Measurements from ENCODE around the gene UQCRC2. TPM values are rescaled to one million over a fixed set of nuclear protein-coding genes. Genes with fewer than 3 reads are reported as not detected.

UQCRC2 gene
- total and polyA plus RNA-seq, 7 donors, result 179 to 453 (median 220) TPM

GRCh38 chr16:21943571-21943970 is 9.6 kb upstream of the UQCRC2 start:
- Histone ChIP-seq H3K36me3 (no peaks in the 10 kb centered on the region), H3K4me3 (no peak overlapping the region), H3K4me1 (no peaks in the 10 kb centered on the region), H3K27ac (no peak overlapping the region), H3K9me3 (no peaks in the 10 kb centered on the region), H3K27me3 (no peaks in the 10 kb centered on the region)
- WGBS, 2 donors, result 93 to 97% methylated on average over 4 of the region's 4 CpGs
- no peak for DNase-seq
- intact Hi-C loops (cut with DNase I), result no loop called here
- TF ChIP-seq EP300 (IDR thresholded peaks at IDR 0.05) (no peak), CTCF (IDR thresholded peaks at IDR 0.05) (no peak), POLR2AphosphoS5 (IDR thresholded peaks at IDR 0.05) (no peak), POLR2A (IDR thresholded peaks at IDR 0.05) (no peak)

DNA sequence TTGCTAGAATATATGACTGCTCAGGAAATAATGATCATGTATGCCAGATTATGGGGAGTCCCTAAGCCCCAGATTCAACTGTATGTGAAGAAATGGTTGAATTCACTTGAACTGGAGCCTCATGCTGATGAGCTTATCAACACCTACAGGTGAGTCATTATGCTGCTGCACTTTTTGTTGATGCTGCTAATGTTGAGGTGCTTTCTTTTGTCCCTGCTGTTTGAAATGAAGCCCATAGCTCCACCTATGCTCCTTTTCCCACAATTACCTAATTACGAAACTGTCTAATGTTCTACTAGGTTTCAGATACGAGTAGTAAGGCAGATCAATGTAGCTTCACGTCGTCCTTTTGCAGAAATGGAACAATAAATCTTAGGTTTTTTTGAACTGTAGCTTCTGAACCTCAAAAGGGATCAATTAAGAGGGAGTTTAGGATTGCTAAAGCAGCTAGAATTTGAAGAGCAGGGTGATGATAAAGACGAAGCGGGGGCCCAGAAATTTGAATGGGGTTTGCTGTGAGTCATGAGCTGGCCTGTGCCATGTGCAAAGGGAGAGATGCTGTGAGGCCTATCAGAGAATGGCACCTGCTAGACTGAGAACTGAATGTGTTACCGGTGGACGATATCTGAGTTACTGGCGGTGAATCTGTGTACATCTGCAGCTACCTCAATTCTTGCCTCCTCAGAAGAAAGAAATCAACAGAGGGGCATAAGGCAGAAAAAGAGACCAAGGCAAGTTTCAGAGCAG is 6.1 kb upstream of the UQCRC2 start:
- peaks cover 0 to 18% (median 13%) of the 10 kb centered on the region in 4 donors for H3K4me1 ChIP-seq
- no peak for DNase-seq
- H3K27ac ChIP-seq, result no peak overlapping the region
- H3K36me3 ChIP-seq, result no peaks in the 10 kb centered on the region
- WGBS, 2 donors, result 80 to 81% methylated on average over 9 of the region's 9 CpGs
- no peaks in the 10 kb centered on the region for H3K9me3 ChIP-seq
- no peak overlapping the region for H3K4me3 ChIP-seq
- no peak for TF ChIP-seq EP300 (IDR thresholded peaks at IDR 0.05)
- TF ChIP-seq CTCF (IDR thresholded peaks at IDR 0.05), result no peak
- TF ChIP-seq POLR2AphosphoS5 (IDR thresholded peaks at IDR 0.05), result no peak
- TF ChIP-seq POLR2A (IDR thresholded peaks at IDR 0.05), result no peak
- no peaks in the 10 kb centered on the region for H3K27me3 ChIP-seq
- intact Hi-C loops (cut with DNase I), result no loop called here

GRCh38 chr16:21949713-21950260 is 3.4 kb upstream of the UQCRC2 start:
- H3K36me3 ChIP-seq, result no peaks in the 10 kb centered on the region
- no peaks in the 10 kb centered on the region for H3K9me3 ChIP-seq
- H3K27me3 ChIP-seq, result no peaks in the 10 kb centered on the region
- no peak for TF ChIP-seq POLR2A (IDR thresholded peaks at IDR 0.05)
- TF ChIP-seq POLR2AphosphoS5 (IDR thresholded peaks at IDR 0.05), result no peak
- 46 to 61% methylated on average over 1 of the region's 1 CpG for WGBS, 2 donors
- DNase-seq, result no peak
- intact Hi-C loops (cut with DNase I), result loop anchor here (5.0 kb wide), 2 partner anchors 347 to 348 kb away; partner anchors contain the start of gene POLR3E
- no peak overlapping the region for H3K27ac ChIP-seq
- peaks cover 0 to 32% (median 23%) of the 10 kb centered on the region in 4 donors for H3K4me1 ChIP-seq
- no peak overlapping the region for H3K4me3 ChIP-seq

DNA sequence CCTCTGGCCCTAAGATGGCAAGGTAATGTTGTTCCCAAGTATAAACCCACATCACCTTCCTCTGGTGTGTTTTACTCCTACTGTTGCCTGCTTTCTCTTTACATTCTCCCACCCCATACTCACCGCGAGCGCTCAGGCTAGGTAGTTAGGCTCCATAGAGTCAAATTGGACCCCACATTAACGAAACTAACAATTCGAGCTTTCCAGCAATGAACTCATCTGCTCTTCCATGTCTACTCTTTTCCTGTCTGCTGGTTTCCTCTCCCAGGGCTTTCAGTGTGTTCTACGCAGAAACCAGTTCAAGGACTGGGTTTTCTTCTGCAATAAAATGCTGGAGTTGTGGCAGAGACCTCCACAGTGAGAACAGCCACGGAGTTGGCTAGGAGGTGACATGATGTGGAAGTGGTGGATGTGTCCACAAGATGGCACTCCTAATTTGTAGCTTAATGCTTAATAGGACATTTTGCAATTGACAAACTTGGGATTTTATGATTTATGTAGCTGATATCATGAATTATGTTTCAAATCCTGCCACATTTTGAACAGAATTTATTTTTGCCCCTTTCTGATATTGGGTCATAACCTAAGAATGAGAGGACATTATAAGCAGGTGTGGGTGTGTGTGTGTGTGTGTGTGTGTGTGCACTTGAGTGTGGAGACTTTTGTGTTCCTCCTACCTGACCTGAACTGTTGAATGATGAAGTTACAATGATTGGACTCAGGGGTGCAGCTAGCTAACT is 2.2 kb upstream of the UQCRC2 start:
- H3K4me3 ChIP-seq, result no peak overlapping the region
- WGBS, 2 donors, result 78% methylated on average over 7 of the region's 7 CpGs
- DNase-seq, result no peak
- H3K27me3 ChIP-seq, result no peaks in the 10 kb centered on the region
- peaks cover 0 to 40% (median 30%) of the 10 kb centered on the region in 4 donors for H3K4me1 ChIP-seq
- TF ChIP-seq CTCF (IDR thresholded peaks at IDR 0.05) (no peak), POLR2A (IDR thresholded peaks at IDR 0.05) (no peak), POLR2AphosphoS5 (IDR thresholded peaks at IDR 0.05) (no peak), EP300 (IDR thresholded peaks at IDR 0.05) (no peak)
- no peaks in the 10 kb centered on the region for H3K9me3 ChIP-seq
- intact Hi-C loops (cut with DNase I), result loop anchor here (5.0 kb wide), 2 partner anchors 346 to 349 kb away; partner anchors contain the start of gene POLR3E
- no peak overlapping the region for H3K27ac ChIP-seq
- H3K36me3 ChIP-seq, result peaks cover 0 to 4% (median 0%) of the 10 kb centered on the region in 4 donors
